HEK293T (cell line): Measurements from ENCODE around the gene SERINC1.

Source experiments
- ARNT ChIP-seq: fragments of 450-650 bp; IDR thresholded peaks from 2 replicates; pipeline ENCODE4 v1.6.1; 2017; ENCODE audit warnings: mild to moderate bottlenecking
- ELF4 ChIP-seq: fragments of 450-650 bp; IDR thresholded peaks from 2 replicates; pipeline ENCODE4 v1.6.1; 2017; ENCODE audit warnings: antibody characterized with exemption
- FOXA1 ChIP-seq: fragments of 450-650 bp; IDR thresholded peaks from 2 replicates; pipeline ENCODE4 v1.6.1; 2016; ENCODE audit warnings: mild to moderate bottlenecking
- FOXM1 ChIP-seq: fragments of 450-650 bp; IDR thresholded peaks from 2 replicates; pipeline ENCODE4 v1.6.1; 2017; ENCODE audit warnings: mild to moderate bottlenecking, borderline replicate concordance
- HDGF ChIP-seq: fragments of 450-650 bp; IDR thresholded peaks from 2 replicates; pipeline ENCODE4 v1.6.1; 2017; ENCODE audit warnings: antibody characterized with exemption, borderline replicate concordance
- SP1 ChIP-seq: fragments of 450-650 bp; IDR thresholded peaks from 2 replicates; pipeline ENCODE4 v1.6.1; 2017
- SUZ12 ChIP-seq: fragments of 450-650 bp; IDR thresholded peaks from 2 replicates; pipeline ENCODE4 v1.6.1; 2016; ENCODE audit warnings: mild to moderate bottlenecking
- TARDBP ChIP-seq: fragments of 450-650 bp; IDR thresholded peaks from 2 replicates; pipeline ENCODE4 v1.6.1; 2016
- ZNF384 ChIP-seq: fragments of 450-650 bp; IDR thresholded peaks from 2 replicates; pipeline ENCODE4 v1.6.1; 2016

GRCh38 chr6:122401104-122401503 is 70.5 kb downstream of the SERINC1 start:
- TF ChIP-seq TARDBP: no peak
- TF ChIP-seq ZNF384: no peak
- TF ChIP-seq HDGF: no peak
- no peak for TF ChIP-seq ELF4
- no peak for TF ChIP-seq SP1
- TF ChIP-seq ARNT: no peak
- no peak for TF ChIP-seq FOXM1
- no peak for TF ChIP-seq SUZ12
- no peak for TF ChIP-seq FOXA1
